Thyroid gland (tissue), 4 donors: ENCODE data around the gene ARNT2. TPM values are rescaled to one million over a fixed set of nuclear protein-coding genes. Genes with fewer than 3 reads are reported as not detected.

Experiments
- DNase-seq, 2 donors: peaks; one replicate each; pipeline ENCODE4 v3.0.0-alpha.2; 2019
- H3K27ac ChIP-seq, 3 donors: fragments of 200-600 bp; sonication (generic); 1 replicate in 2 of 3; 2 replicates in 1 of 3; pipeline ENCODE4 v1.5.1; 2016 to 2019; ENCODE audit warnings: mild to moderate bottlenecking in 1 of 3, moderate library complexity in 1 of 3
- H3K27me3 ChIP-seq: fragments of 200-600 bp; sonication (generic); one replicate; pipeline ENCODE4 v1.5.1; 2019
- H3K36me3 ChIP-seq, 2 donors: fragments of 200-600 bp; sonication (generic); one replicate each; pipeline ENCODE4 v1.5.1; 2016 to 2019
- H3K4me1 ChIP-seq, 2 donors: fragments of 200-600 bp; sonication (generic); one replicate each; pipeline ENCODE4 v1.5.1; 2017 to 2019
- H3K4me3 ChIP-seq, 3 donors: fragments of 200-600 bp; sonication (generic); replicated peaks in 1 of 3; 1 replicate in 2 of 3; 2 replicates in 1 of 3; pipeline ENCODE4 v1.5.1; 2016; ENCODE audit warnings: mild to moderate bottlenecking in 1 of 3
- H3K9me3 ChIP-seq: fragments of 200-600 bp; sonication (generic); one replicate; pipeline ENCODE4 v1.5.1; 2017
- POLR2A ChIP-seq, 2 donors: fragments of 450-650 bp; IDR thresholded peaks; one replicate each; pipeline ENCODE4 v1.6.1; 2017; ENCODE audit warnings: antibody characterized with exemption in 2 of 2, mild to moderate bottlenecking in 2 of 2, moderate library complexity in 1 of 2
- WGBS, 2 donors: methylation state at CpG; one replicate each; pipeline ENCODE4 v1.1.5; 2017; 5-methylcytosine and 5-hydroxymethylcytosine counted together
- intact Hi-C: fragments of 100-400 bp; cut with DNase I; formaldehyde crosslinking; loops from one replicate; pipeline ENCODE4 v1.15.1; 2023
- total RNA-seq, 4 donors: library from RNA; depleted of rRNA; stranded (reverse); fragments of >200 nt; gene quantifications; one replicate each; pipeline ENCODE4 v1.2.3, GENCODE V29; 2016
- TF ChIP-seq, protein P1 (sequence below), 6 experiments: fragments of 200-600 bp in 3 of 6; fragments of 450-650 bp in 3 of 6; sonication (generic) in 3 of 6; IDR thresholded peaks; one replicate each; pipeline ENCODE4 v1.5.1; 2016 to 2019; ENCODE audit warnings: antibody characterized with exemption in 6 of 6, mild to moderate bottlenecking in 2 of 6, inconsistent platforms in 1 of 6, moderate library complexity in 1 of 6

Gene ARNT2
- total RNA-seq, 4 donors from 2014 or later, result 9.4 to 19.1 (median 13.8) TPM

DNA sequence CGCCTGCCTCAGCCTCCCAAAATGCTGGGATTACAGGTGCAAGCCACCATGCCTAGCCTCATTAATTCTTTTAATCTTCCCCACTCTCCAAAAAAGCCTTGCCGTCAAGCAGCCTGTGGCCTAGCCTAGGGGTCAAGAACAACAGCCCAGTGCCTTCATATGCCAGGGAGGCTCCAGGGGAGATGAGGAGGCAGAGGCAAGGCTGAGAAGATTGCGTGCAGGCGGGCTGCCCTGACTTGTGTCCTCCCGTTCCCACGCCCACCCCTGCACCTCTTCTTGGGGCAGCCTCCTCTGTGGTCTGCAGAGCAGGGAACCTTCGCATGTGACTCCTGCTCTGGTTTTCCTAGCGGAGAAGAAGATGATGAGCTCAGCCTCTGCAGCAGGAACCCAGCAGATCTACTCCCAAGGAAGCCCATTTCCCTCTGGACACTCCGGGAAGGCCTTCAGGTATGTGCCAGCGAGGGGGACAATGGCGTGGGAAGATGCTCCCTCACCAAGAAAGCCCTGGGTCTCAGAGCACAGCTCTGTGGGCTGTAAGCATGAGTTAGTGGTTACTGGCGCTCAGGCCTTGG lies 172.4 kb downstream of the ARNT2 start:
- no peak for DNase-seq
- Histone ChIP-seq H3K36me3 (no peaks in the 10 kb centered on the region), H3K27ac (no peak overlapping the region), H3K4me1 (no peaks in the 10 kb centered on the region), H3K4me3 (no peak overlapping the region), H3K27me3 (no peaks in the 10 kb centered on the region), H3K9me3 (no peaks in the 10 kb centered on the region)
- TF ChIP-seq POLR2A (IDR thresholded peaks at IDR 0.05), result no peak
- TF ChIP-seq, protein P1, sequence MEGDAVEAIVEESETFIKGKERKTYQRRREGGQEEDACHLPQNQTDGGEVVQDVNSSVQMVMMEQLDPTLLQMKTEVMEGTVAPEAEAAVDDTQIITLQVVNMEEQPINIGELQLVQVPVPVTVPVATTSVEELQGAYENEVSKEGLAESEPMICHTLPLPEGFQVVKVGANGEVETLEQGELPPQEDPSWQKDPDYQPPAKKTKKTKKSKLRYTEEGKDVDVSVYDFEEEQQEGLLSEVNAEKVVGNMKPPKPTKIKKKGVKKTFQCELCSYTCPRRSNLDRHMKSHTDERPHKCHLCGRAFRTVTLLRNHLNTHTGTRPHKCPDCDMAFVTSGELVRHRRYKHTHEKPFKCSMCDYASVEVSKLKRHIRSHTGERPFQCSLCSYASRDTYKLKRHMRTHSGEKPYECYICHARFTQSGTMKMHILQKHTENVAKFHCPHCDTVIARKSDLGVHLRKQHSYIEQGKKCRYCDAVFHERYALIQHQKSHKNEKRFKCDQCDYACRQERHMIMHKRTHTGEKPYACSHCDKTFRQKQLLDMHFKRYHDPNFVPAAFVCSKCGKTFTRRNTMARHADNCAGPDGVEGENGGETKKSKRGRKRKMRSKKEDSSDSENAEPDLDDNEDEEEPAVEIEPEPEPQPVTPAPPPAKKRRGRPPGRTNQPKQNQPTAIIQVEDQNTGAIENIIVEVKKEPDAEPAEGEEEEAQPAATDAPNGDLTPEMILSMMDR (IDR thresholded peaks at IDR 0.05), result no peak
- intact Hi-C loops, result loop anchor here (10.0 kb wide), 1 partner anchor 122 kb away; no protein-coding TSS in a partner anchor
- 99 to 100% methylated on average over 9 to 12 of the region's 12 CpGs for WGBS, 2 donors

GRCh38 chr15:80577552-80578205 lies 173.5 kb downstream of the ARNT2 start:
- Histone ChIP-seq H3K36me3 (no peaks in the 10 kb centered on the region), H3K27me3 (no peaks in the 10 kb centered on the region), H3K4me3 (no peak overlapping the region), H3K27ac (no peak overlapping the region), H3K4me1 (no peaks in the 10 kb centered on the region), H3K9me3 (no peaks in the 10 kb centered on the region)
- 91 to 100% methylated on average over 8 of the region's 8 CpGs for WGBS, 2 donors
- intact Hi-C loops, result loop anchor here (10.0 kb wide), 1 partner anchor 123 kb away; no protein-coding TSS in a partner anchor
- TF ChIP-seq, protein P1 (IDR thresholded peaks at IDR 0.05), result no peak
- no peak for TF ChIP-seq POLR2A (IDR thresholded peaks at IDR 0.05)
- DNase-seq, result no peak

DNA sequence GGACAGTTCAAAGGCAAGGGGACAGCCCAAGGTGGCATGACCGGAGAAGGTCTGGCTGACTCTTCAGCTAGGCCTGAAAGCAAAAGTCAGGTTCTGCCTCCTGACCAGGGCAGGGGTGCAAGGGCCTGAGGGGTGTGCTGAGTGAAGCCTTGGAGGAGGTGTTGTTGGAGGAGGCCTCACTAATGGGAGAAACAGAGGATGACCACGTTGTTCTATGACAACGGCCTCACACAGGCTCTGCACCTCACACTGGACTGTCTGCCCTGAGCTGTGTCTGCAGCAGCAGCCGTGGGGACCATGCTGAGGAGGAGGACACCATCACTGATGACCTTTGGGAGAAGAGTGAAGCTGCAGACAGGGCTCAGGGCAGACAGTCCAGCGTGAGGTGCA lies 174.0 kb downstream of the ARNT2 start:
- Histone ChIP-seq H3K27me3 (no peaks in the 10 kb centered on the region), H3K4me1 (no peaks in the 10 kb centered on the region), H3K27ac (no peak overlapping the region), H3K36me3 (no peaks in the 10 kb centered on the region), H3K4me3 (no peak overlapping the region), H3K9me3 (no peaks in the 10 kb centered on the region)
- TF ChIP-seq, protein P1 (IDR thresholded peaks at IDR 0.05), result no peak
- TF ChIP-seq POLR2A (IDR thresholded peaks at IDR 0.05), result no peak
- WGBS, 2 donors, result 82 to 90% methylated on average over 5 of the region's 5 CpGs
- intact Hi-C loops, result loop anchor here (10.0 kb wide), 1 partner anchor 123 kb away; no protein-coding TSS in a partner anchor
- no peak for DNase-seq

GRCh38 chr15:80578871-80579270 lies 174.7 kb downstream of the ARNT2 start:
- no peak overlapping the region for H3K27ac ChIP-seq
- H3K9me3 ChIP-seq, result no peaks in the 10 kb centered on the region
- no peaks in the 10 kb centered on the region for H3K4me1 ChIP-seq
- DNase-seq, result no peak
- no peaks in the 10 kb centered on the region for H3K27me3 ChIP-seq
- H3K4me3 ChIP-seq, result no peak overlapping the region
- no peaks in the 10 kb centered on the region for H3K36me3 ChIP-seq
- 95 to 96% methylated on average over 5 to 7 of the region's 7 CpGs for WGBS, 2 donors
- TF ChIP-seq POLR2A (IDR thresholded peaks at IDR 0.05), result no peak
- TF ChIP-seq, protein P1 (IDR thresholded peaks at IDR 0.05), result no peak
- intact Hi-C loops, result loop anchor here (10.0 kb wide), 1 partner anchor 124 kb away; no protein-coding TSS in a partner anchor

DNA sequence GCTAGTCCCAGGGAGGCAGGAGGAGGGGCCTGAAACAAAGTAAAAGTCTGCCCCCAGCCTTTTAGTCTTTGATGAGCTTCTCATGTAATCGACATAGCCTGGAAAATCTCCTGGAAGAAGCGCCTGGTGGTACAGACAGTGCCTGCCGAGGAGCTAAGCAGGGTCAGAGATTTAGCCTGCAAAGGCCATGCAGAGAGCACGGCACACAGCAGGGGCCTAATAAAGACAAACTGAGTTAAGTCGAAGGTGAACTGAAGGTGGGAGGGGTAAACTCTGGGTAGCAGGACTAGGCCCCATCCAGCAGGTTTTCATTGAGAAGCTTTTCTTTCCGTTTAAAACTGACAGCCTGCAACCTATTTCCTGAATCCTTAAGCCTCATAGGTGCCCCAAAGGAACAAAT lies 175.4 kb downstream of the ARNT2 start:
- H3K27ac ChIP-seq, result no peak overlapping the region

More for the DNA sequence above, 175.4 kb downstream of the ARNT2 start:
- intact Hi-C loops, result loop anchor here (10.0 kb wide), 1 partner anchor 125 kb away; no protein-coding TSS in a partner anchor
- no peak for DNase-seq
- no peaks in the 10 kb centered on the region for H3K9me3 ChIP-seq
- H3K36me3 ChIP-seq, result no peaks in the 10 kb centered on the region
- TF ChIP-seq, protein P1 (IDR thresholded peaks at IDR 0.05), result no peak
- no peak for TF ChIP-seq POLR2A (IDR thresholded peaks at IDR 0.05)
- no peaks in the 10 kb centered on the region for H3K27me3 ChIP-seq
- no peaks in the 10 kb centered on the region for H3K4me1 ChIP-seq
- WGBS, 2 donors, result 78 to 81% methylated on average over 6 of the region's 6 CpGs
- no peak overlapping the region for H3K4me3 ChIP-seq
